ENCODE results near the gene DDRGK1.

Gene DDRGK1

DNA sequence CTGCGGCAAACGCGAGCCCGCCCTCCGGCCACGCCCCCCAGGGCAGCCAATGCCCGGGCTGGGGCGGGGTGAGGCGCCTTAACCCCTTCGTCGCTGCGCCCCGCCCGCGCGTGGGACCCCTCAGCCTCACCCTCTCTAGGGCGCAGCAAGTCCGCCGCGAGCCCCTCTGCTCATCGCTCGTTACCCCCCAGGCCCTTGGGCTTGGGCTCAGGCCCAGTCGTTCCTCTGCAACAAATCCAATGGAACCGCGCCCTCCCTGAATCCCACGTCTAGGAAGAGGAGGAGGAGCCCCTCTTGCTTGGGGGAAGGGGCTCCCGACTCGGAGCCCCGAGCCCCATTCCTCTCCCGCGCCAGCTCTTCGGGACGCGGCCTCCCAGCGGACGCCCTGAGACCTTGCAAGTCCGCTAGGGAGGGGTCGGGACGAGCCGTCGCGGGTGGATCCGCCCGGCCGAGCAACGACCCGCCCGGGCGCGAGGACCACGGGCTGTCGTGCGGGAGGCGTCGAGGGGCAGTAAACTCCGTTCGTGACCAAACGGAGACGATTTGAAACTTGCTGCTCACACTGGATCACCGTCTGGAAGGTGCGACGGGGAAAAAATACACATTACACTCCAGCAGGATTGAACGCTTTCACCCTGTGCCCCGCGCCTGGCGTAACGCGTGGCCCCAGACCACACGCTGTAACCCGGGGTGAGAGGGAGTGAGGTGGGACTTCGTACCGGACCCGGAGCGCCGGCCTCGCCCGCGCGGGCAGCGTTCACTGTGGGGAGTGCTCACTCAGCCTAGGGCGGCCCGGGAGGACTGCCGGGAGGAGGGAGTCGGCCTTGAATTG, 30.7 kb downstream of the DDRGK1 start:
- CTCF ChIA-PET: no interaction called here
- H3K4me1 Mint-ChIP-seq: peaks cover 19% of the 10 kb centered on the region
- H3K9me3 Mint-ChIP-seq: no peaks in the 10 kb centered on the region
- H3K27ac Mint-ChIP-seq: peak overlapping the region; percentile 81
- peak; percentile 92 for DNase-seq
- peak overlapping the region; percentile 81 for H3K4me3 Mint-ChIP-seq
- H3K36me3 Mint-ChIP-seq: peaks cover 1% of the 10 kb centered on the region
- H3K27me3 Mint-ChIP-seq: peaks cover 78% of the 10 kb centered on the region

- DNase-seq: peak; percentile 88
- Mint-ChIP-seq H3K9me3 (no peaks in the 10 kb centered on the region), H3K4me3 (peak within 1 kb of the TSS; percentile 86), H3K27me3 (peaks cover 85% of the 10 kb centered on the region), H3K36me3 (peaks cover 1% of the 10 kb centered on the region), H3K4me1 (peaks cover 24% of the 10 kb centered on the region), H3K27ac (peak within 1 kb of the TSS; percentile 81)
- CTCF ChIA-PET: interaction anchor here (1.4 kb wide), 1 partner anchor 10 kb away, joined by 5 read pairs; no protein-coding TSS in a partner anchor
Observed at GRCh38 chr20:3172933-3173609, 31.4 kb downstream of the DDRGK1 start, which contains the start of gene LZTS3. Gene LZTS3 (minus strand): TSS chr20:3173549. CDS start chr20:3167163, 6,386 bp downstream.

DNA sequence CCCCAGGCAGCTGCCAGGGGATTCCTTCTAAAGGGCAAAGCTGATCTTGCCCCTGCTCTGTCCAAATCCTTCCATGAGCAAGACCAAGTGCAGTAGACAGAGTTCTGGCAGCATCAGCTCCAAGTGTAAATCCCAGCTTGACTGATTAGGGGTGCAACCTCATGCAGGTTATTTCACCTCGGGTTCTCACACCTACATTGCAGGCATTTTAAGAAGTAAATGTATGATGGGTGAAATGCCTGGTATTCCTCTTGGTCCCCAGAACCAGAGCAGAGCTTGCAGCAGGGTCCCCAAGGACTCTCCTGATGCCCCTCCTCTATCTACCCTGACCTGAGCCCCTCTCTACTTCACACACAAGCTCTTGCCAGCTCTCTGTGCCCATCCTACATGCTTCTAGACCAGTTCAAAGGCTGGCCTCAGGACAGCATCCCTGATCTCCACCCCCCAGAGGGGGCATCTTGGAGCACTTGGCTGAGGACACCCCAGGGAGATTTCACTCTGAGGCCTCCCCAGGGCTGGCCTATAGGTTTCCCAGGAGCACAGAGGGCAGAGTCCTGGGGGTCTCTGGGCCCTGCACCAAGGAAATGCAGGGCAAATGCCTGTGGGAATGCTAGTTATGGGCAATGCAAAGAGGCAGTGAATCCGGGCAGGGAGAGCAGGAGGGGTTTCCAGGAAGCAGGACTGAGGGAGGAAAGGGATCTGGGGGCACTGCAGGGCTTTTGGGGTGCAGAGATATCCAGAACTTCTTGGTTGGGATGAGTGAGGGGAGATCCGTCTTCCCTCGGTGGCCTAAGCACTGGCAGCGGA, 32.2 kb downstream of the DDRGK1 start:
- CTCF ChIA-PET: interaction anchor here (1.4 kb wide), 1 partner anchor 10 kb away, joined by 5 read pairs; no protein-coding TSS in a partner anchor
- H3K27ac Mint-ChIP-seq: no peak overlapping the region
- peaks cover 93% of the 10 kb centered on the region for H3K27me3 Mint-ChIP-seq
- H3K4me3 Mint-ChIP-seq: peak overlapping the region; percentile 86
- no peaks in the 10 kb centered on the region for H3K9me3 Mint-ChIP-seq
- H3K4me1 Mint-ChIP-seq: peaks cover 24% of the 10 kb centered on the region
- H3K36me3 Mint-ChIP-seq: peaks cover 1% of the 10 kb centered on the region
- no peak for DNase-seq

DNA sequence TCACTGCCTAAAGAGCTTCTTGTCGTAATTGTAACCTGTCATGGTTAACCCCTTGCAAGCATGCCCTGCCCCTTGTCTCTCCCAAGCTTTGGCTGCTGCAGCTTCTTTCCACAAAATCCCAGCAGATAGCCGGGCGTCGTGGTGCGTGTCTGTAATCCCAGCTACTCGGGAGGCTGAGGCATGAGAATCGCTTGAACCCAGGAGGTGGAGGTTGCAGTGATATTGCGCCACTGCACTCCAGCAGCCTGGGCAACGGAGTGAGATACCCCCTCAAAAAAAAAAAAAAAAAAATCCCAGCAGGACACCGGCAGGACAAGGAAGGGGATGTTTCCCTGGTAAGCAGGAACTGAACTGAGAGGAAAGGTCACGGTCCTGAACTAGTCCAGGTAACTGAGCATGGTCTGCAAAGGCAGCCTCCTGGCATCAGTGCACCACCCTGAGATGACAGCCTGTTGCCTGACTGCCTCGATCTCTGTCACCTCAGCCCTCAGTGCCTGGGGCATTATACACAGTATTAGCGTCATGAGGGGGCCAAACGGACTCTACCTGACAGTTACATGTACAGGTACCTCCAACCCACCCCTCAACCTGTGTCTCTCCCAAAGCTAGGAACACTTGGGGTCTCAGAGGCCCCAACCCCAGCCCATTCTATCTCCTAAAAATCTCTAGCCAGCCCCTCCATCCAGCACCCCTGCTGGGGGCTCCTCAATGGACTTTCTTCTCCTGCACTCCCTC, 32.9 kb downstream of the DDRGK1 start:
- Mint-ChIP-seq H3K9me3 (no peaks in the 10 kb centered on the region), H3K4me3 (peak overlapping the region; percentile 40), H3K36me3 (peaks cover 1% of the 10 kb centered on the region), H3K4me1 (peaks cover 24% of the 10 kb centered on the region), H3K27me3 (peaks cover 99% of the 10 kb centered on the region), H3K27ac (no peak overlapping the region)
- DNase-seq: no peak
- CTCF ChIA-PET: interaction anchor here (0.7 to 1.4 kb wide), 2 partner anchors 9 to 53 kb away, joined by 3 to 5 read pairs; no protein-coding TSS in a partner anchor

DNA sequence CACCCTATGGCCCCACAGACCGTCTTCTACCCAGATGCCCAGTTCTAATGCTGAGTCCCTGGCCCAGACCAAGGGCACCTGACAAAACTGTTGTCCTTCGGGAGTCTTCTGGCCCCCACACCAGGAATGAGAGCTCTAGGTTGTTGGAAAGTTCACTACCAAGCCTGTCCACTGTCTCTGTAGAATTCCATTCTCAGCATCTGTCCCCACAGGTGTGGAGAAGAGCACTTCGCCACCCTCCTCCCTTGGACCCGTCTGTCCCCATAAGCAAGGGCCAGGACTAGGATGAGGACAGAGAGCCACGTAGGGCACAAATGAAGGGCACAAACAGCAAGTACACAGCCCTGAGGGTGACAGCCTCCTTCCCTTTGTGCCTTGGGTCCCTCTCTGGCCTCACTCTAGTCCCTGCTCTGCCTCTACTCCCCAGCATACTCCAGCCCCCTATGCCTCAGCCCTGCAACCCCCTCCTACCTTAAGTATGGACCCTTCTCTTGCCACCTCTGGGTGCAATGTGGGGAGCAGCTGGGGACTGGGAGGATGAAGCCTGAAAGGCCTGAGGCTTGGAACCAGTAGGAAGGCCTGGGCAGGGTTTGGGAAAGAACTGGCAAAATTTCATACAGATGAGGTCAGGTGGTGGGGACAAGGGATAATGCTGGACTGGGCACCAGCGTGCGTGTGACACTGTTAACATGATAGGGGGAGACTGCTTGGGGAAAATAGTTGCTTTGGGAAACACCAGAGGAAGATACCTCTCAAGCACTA, 35.5 kb downstream of the DDRGK1 start:
- Mint-ChIP-seq H3K4me1 (peaks cover 13% of the 10 kb centered on the region), H3K9me3 (no peaks in the 10 kb centered on the region), H3K27ac (no peak overlapping the region), H3K27me3 (peaks cover 93% of the 10 kb centered on the region), H3K36me3 (no peaks in the 10 kb centered on the region), H3K4me3 (no peak overlapping the region)
- CTCF ChIA-PET: interaction anchor here (0.9 kb wide), 1 partner anchor 59 kb away, joined by 3 read pairs; no protein-coding TSS in a partner anchor
- no peak for DNase-seq

DNA sequence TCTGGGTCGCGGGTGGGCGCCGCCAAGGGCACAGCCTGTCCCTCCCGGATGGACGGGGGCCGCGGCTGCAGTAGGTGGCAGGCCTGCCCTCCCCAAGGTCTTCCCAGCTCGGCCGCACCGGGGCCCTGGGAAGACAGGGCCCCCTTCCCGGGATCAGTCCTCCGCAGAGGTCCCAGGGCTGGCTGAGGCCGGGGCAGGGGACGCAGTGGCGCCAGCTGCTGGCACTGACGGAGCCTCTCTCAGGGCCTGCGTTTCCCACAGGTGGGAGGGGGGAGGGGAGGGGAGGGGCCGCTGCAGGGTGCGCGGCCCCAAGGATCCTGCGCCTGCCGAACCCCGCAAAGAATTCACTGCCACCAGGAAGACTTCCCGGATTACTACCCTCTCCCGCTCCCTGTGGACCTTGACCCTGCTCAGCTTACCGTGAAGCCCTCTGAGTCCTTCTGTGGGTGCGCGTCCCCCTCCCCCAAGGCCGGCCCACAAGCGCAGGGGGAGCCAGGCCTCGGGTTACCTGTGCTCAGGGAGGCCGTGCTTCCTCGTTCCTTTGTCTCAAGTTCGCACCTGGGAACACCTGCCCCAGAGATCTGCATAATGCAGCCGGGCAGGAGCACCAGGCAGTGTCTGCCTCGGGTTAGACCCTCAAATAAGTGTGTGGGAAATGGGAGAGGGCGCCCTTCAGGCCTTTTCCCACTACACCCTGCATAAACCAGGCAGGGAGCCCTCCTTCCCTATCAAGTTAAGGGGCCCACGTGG, 36.2 kb downstream of the DDRGK1 start:
- no peak for DNase-seq
- H3K4me1 Mint-ChIP-seq: peaks cover 11% of the 10 kb centered on the region
- peaks cover 91% of the 10 kb centered on the region for H3K27me3 Mint-ChIP-seq
- CTCF ChIA-PET: no interaction called here
- H3K4me3 Mint-ChIP-seq: no peak overlapping the region
- no peaks in the 10 kb centered on the region for H3K9me3 Mint-ChIP-seq
- no peak overlapping the region for H3K27ac Mint-ChIP-seq
- H3K36me3 Mint-ChIP-seq: no peaks in the 10 kb centered on the region

- no peak overlapping the region for H3K4me3 Mint-ChIP-seq
Observed at GRCh38 chr20:3167738-3168078, 36.8 kb downstream of the DDRGK1 start.

GRCh38 chr20:3166913-3167342, 37.6 kb downstream of the DDRGK1 start:
- Mint-ChIP-seq H3K27ac (no peak overlapping the region), H3K27me3 (peaks cover 78% of the 10 kb centered on the region), H3K36me3 (no peaks in the 10 kb centered on the region), H3K9me3 (no peaks in the 10 kb centered on the region), H3K4me1 (peaks cover 5% of the 10 kb centered on the region), H3K4me3 (no peak overlapping the region)
- no peak for DNase-seq
- CTCF ChIA-PET: no interaction called here

More at GRCh38 chr20:3167738-3168078, 36.8 kb downstream of the DDRGK1 start:
- H3K27me3 Mint-ChIP-seq: peaks cover 86% of the 10 kb centered on the region
- CTCF ChIA-PET: no interaction called here
- no peak for DNase-seq
- no peak overlapping the region for H3K27ac Mint-ChIP-seq
- peaks cover 11% of the 10 kb centered on the region for H3K4me1 Mint-ChIP-seq
- H3K9me3 Mint-ChIP-seq: no peaks in the 10 kb centered on the region
- no peaks in the 10 kb centered on the region for H3K36me3 Mint-ChIP-seq

DNA sequence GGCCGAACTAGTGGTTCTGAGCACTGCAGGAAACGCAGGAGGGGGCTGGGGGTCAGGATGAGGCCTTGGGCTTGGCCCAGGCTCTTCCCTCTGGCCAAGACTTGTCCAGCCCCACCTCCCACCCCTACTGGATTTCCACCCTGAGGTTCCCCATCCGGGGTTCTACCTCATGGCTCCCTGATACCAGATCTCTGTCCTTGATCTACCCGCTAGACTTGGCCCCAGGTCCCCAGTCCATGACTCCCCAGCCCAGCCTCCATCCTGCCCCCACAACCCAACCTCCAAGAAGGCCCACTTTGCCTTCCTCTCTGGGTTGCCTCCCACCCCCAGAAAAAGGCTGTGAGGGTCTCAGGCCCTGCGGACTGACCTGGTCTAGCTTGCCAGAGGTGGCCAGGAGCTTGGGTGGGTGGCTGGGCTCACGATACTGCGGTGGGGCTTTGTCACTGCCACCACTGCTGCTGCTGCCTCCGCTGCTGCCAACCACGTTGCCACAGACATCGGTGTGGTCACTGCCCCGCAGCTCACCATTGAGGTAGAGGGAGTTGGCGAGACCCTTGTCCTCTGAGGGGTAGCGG, 38.1 kb downstream of the DDRGK1 start:
- Mint-ChIP-seq H3K27me3 (peaks cover 73% of the 10 kb centered on the region), H3K4me3 (no peak overlapping the region), H3K4me1 (peaks cover 5% of the 10 kb centered on the region), H3K27ac (no peak overlapping the region), H3K36me3 (no peaks in the 10 kb centered on the region), H3K9me3 (no peaks in the 10 kb centered on the region)
- no peak for DNase-seq
- CTCF ChIA-PET: no interaction called here

DNA sequence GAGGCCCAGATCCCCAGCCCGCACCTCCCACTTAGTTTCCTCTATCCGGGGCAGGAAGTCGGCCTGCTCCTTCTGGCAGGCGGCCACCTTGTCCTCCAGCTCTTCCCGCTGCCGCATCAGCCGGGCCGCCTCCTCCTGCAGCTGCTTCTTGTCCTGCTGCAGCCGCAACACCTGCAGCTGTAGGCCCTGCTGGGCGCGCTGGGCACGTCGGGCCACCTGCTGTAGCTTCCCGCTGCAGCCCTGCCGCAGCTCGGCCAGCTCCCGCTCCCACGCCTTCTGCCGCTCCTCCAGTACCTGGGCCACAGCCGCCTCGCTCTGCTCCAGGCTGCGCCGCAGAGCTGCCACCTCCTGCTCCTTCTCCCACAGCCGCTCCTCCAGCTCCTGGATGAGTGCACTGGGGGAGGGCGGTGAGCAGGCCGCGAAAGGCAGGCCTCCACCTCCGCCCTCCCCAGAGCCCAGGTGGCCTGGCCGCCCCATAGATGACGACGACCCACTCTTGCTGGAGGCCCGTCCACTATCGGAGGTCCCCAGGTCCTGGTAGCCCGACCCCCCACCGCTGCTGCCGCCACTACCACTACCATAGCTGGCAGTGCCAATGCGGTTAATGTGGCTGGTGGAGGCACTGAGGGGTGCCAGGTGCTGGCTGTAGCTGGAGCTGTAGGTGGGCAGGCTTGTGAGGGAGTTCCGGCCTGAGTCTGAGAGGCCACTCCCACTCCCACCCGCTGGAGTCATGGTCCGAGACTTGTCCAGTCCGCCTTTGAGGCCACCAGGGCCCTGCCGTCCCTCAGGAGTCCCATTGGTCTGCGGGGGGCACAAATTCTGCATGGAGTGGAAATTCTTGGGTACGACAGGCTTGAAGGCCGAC, 38.8 kb downstream of the DDRGK1 start:
- Mint-ChIP-seq H3K4me3 (no peak overlapping the region), H3K4me1 (peaks cover 5% of the 10 kb centered on the region), H3K9me3 (no peaks in the 10 kb centered on the region), H3K36me3 (no peaks in the 10 kb centered on the region), H3K27me3 (peaks cover 66% of the 10 kb centered on the region), H3K27ac (no peak overlapping the region)
- CTCF ChIA-PET: no interaction called here
- DNase-seq: no peak

DNA sequence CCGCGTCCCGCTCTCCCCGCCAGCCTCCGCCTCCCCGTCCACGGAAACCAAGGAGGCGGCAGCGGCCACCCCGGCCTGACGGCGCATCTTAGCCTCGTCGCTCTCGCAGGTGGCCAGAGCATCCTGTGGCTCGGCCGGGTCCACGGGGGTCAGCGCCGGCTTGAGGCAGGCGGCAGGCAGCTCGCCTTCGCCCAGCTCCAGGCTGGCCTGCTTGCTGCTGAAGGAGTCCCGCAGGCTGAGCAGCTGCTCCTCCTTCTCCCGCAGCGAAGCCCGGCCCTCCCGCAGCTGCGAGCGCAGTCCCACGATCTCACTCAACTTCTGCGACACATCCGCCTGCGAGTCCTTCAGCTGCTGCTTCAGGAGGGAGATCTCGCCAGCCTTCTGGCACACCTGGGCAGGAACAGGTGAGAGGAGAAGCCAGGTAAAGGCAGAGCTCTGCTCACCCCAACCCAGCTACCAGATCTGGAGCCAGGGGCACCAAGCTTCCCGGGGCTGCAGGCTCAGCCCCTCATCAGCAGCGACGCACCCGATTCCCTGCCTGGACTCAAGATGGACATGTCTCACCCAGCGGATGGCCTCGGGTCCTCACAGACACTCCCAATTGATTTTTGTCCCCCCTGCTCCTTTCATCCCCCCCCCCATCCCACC, 39.6 kb downstream of the DDRGK1 start:
- Mint-ChIP-seq H3K27ac (no peak overlapping the region), H3K27me3 (peaks cover 58% of the 10 kb centered on the region), H3K36me3 (no peaks in the 10 kb centered on the region), H3K9me3 (no peaks in the 10 kb centered on the region), H3K4me3 (no peak overlapping the region), H3K4me1 (peaks cover 6% of the 10 kb centered on the region)
- CTCF ChIA-PET: no interaction called here
- no peak for DNase-seq

Measured in activated naive CD4-positive, alpha-beta T cell treated with anti-CD3 and anti-CD28 coated beads, Interleukin-2, amount 10 ng/mL, durations not matched to agents 7 days and 5 days (primary cell).